ENCODE results near the gene IPCEF1.

Gene IPCEF1

DNA sequence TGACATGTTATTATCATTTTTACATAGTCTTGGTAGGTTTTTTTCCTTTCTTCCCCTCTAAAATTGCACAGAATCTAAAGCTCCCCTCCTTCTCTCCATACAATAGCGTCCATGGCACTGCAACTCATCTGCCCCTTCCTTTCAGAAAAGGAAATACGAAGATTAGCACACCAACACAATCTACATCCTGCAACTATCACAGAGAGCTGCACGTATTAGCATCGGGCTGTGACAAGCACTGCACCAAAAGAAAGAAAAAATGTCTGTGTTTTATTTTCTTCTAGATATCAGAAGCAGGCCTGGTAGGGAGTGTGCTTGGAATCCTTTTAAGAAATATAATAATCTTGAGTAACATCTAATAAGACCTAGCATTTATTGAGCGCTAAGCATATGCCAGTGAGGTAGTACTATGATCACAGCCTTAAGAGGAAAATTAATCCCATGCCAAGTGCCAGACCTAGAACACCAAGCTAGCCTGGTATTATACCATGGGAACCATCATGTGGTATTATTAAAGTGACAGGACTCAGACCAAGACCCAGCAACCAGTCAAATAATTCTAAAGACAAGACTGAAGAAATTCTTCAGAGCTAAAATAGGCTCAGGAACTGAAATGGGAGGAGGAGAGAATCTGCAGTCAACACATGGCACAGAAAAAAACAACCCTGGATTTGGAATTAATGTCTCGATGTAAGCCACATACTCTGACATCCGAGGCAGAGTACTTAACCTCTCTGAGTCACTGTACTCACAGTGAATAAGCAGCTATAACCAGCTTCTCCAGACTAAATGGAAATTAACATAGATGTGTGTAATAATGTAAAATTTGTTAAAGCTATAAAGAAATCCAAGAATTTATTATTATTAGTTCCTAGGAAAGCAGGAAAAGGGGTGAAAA is 124.3 kb downstream of the IPCEF1 start:
- TF ChIP-seq, protein P1, sequence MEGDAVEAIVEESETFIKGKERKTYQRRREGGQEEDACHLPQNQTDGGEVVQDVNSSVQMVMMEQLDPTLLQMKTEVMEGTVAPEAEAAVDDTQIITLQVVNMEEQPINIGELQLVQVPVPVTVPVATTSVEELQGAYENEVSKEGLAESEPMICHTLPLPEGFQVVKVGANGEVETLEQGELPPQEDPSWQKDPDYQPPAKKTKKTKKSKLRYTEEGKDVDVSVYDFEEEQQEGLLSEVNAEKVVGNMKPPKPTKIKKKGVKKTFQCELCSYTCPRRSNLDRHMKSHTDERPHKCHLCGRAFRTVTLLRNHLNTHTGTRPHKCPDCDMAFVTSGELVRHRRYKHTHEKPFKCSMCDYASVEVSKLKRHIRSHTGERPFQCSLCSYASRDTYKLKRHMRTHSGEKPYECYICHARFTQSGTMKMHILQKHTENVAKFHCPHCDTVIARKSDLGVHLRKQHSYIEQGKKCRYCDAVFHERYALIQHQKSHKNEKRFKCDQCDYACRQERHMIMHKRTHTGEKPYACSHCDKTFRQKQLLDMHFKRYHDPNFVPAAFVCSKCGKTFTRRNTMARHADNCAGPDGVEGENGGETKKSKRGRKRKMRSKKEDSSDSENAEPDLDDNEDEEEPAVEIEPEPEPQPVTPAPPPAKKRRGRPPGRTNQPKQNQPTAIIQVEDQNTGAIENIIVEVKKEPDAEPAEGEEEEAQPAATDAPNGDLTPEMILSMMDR (IDR thresholded peaks at IDR 0.05; ENCODE audit: low read depth, low read length, missing control alignments): no peak
- no peak overlapping the region for H3K4me3 ChIP-seq (ENCODE audit: low read depth, low read length)
- in situ Hi-C loops (cut with HindIII; ENCODE audit: low pct_ligation_motif_present, low sequenced_read_pairs): no loop called here
- H3K27me3 ChIP-seq (replicated peaks): no peaks in the 10 kb centered on the region
- H3K27ac ChIP-seq: no peak overlapping the region
- H3K36me3 ChIP-seq (replicated peaks): no peaks in the 10 kb centered on the region
- peak; percentile 38 for DNase-seq

DNA sequence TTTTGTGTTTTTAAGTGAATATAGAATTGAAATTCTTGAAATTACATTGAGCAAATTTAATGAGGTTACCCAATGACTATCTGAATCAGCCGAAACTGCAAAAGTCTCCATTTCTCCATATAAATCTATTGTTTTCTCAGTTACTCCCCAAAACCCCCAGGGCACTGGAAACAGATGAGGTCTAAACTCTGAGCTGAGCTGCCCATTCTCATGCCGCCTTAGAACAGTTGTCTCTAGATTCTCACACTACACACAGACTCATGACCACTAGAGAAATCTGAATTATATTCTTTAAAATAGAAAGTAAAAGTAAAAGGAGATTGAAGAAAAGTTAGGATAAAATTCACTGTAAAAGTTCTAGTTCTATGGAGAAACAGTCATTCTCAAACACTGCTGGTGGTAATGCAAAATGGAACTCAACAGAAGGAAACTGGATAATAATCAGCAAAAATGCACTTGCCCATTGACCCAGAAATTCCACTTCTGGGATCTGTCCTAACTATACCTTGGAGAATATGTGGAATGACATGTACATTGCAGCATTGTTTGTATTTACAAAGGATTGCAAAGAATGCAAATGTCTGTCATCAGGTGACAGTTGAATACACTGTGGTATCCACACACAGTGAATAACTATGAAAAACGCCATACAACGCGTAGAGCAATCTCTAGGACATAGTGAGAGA is 125.5 kb downstream of the IPCEF1 start:
- Histone ChIP-seq H3K4me3 (ENCODE audit: low read depth, low read length) (no peak overlapping the region), H3K27ac (no peak overlapping the region), H3K27me3 (replicated peaks) (no peaks in the 10 kb centered on the region), H3K36me3 (replicated peaks) (no peaks in the 10 kb centered on the region)
- in situ Hi-C loops (cut with HindIII; ENCODE audit: low pct_ligation_motif_present, low sequenced_read_pairs): no loop called here
- TF ChIP-seq, protein P1 (IDR thresholded peaks at IDR 0.05; ENCODE audit: low read depth, low read length, missing control alignments): no peak
- DNase-seq: no peak

DNA sequence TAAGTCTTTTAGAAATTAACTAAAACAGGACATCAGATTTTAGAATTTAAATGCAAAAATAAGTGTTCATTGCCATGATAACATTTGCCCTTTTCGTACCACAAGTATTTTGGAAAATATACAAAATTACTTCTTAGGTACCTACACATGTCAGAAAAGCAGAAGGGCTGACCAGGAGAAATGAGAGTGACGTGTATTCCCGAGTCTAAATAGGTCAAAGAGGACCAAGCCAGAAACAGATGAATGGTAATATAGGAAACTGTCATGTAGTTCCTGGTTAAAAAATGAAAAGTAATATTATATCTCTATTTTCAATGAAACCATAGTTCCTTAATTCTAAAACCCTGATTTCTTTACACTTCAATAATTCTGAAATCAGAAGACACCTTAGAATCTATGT is 126.2 kb downstream of the IPCEF1 start:
- TF ChIP-seq, protein P1 (IDR thresholded peaks at IDR 0.05; ENCODE audit: low read depth, low read length, missing control alignments): no peak
- Histone ChIP-seq H3K27ac (no peak overlapping the region), H3K4me3 (ENCODE audit: low read depth, low read length) (no peak overlapping the region), H3K36me3 (replicated peaks) (no peaks in the 10 kb centered on the region), H3K27me3 (replicated peaks) (no peaks in the 10 kb centered on the region)
- no peak for DNase-seq
- in situ Hi-C loops (cut with HindIII; ENCODE audit: low pct_ligation_motif_present, low sequenced_read_pairs): no loop called here

DNA sequence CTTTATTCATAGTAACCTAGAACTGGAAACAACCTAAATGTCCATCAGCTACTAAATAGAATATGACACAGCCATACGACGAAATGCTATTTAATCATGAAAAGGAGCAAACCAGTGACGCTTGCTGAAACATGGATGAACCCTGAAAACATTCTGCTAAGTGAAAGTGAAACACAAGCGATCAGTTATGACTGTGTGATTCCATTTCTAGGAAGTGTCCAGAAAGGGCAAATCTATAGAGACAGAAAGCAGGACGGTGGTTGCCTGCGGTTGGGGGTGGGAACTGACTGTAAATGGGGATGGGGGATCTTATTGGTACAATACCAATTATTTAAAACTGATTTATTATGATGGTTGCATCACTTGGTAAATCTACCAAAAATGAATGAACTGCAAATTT is 126.8 kb downstream of the IPCEF1 start:
- H3K4me3 ChIP-seq (ENCODE audit: low read depth, low read length): no peak overlapping the region
- TF ChIP-seq, protein P1 (IDR thresholded peaks at IDR 0.05; ENCODE audit: low read depth, low read length, missing control alignments): no peak
- in situ Hi-C loops (cut with HindIII; ENCODE audit: low pct_ligation_motif_present, low sequenced_read_pairs): no loop called here
- H3K27ac ChIP-seq: no peak overlapping the region
- H3K27me3 ChIP-seq (replicated peaks): no peaks in the 10 kb centered on the region
- DNase-seq: no peak
- no peaks in the 10 kb centered on the region for H3K36me3 ChIP-seq (replicated peaks)

DNA sequence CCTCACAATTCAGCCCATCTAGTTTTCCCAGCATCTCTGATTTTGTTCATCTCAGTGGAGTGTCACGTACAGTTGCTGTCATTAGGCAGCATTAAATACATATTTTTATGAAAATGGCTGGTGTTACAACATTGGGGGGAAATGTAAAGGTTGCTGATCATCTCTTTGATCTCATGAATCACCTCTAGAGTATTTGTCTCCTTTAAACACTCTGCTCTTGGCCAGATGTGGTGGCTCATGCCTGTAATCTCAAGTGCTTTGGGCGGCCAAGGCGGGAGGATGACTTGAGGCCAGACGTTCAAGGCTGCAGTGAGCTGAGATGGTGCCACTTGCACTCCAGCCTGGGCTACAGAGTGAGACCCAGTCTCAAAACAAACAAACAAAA is 128.1 kb downstream of the IPCEF1 start:
- no peak overlapping the region for H3K4me3 ChIP-seq (ENCODE audit: low read depth, low read length)
- TF ChIP-seq, protein P1 (IDR thresholded peaks at IDR 0.05; ENCODE audit: low read depth, low read length, missing control alignments): no peak
- no peaks in the 10 kb centered on the region for H3K36me3 ChIP-seq (replicated peaks)
- H3K27me3 ChIP-seq (replicated peaks): no peaks in the 10 kb centered on the region
- H3K27ac ChIP-seq: no peak overlapping the region
- no peak for DNase-seq
- in situ Hi-C loops (cut with HindIII; ENCODE audit: low pct_ligation_motif_present, low sequenced_read_pairs): no loop called here

All from brain microvascular endothelial cell (primary cell).